ENCODE measurements around the gene CLVS2.

- TF ChIP-seq ZNF274 (IDR thresholded peaks at IDR 0.05; ENCODE audit: low read depth, low read length) (no peak), YY1 (IDR thresholded peaks at IDR 0.05; ENCODE audit: insufficient read depth, insufficient read length) (no peak)
Observed at GRCh38 chr6:122995921-122996793, at the start of gene CLVS2.
